Right lobe of liver (tissue), 6 donors: ENCODE data around the gene ZNF320. TPM values are rescaled to one million over a fixed set of nuclear protein-coding genes. Genes with fewer than 3 reads are reported as not detected.
"Not testable (repeated sequence)": the region's sequence is repeated elsewhere in the genome, so short reads cannot be mapped to it uniquely, and the experiment has no call there.

Experiments used
- ATAC-seq, 4 donors: fragments of 200-7000 bp; cut with Tn5 transposase; one replicate each; pipeline ENCODE4 v1.9.1; 2020; ENCODE audit warnings: mild to moderate bottlenecking in 4 of 4, moderate library complexity in 4 of 4
- DNase-seq, 3 donors: peaks; one replicate each; pipeline ENCODE4 v3.0.0-alpha.2; 2020
- H3K27ac ChIP-seq, 3 donors: fragments of 200-600 bp; one replicate each; pipeline ENCODE4 v1.8.0; 2022
- H3K27me3 ChIP-seq, 2 donors: fragments of 200-600 bp; one replicate each; pipeline ENCODE4 v1.8.0; 2022
- H3K36me3 ChIP-seq, 4 donors: fragments of 200-600 bp; sonication (generic) in 1 of 4; one replicate each; pipeline versions ENCODE4 v1.5.1 to v1.8.0; 2017 to 2022; ENCODE audit warnings: control low read depth in 1 of 4
- H3K4me1 ChIP-seq, 4 donors: fragments of 200-600 bp; sonication (generic) in 1 of 4; one replicate each; pipeline versions ENCODE4 v1.5.1 to v1.8.0; 2017 to 2022; ENCODE audit warnings: control low read depth in 1 of 4
- H3K4me3 ChIP-seq, 3 donors: fragments of 200-600 bp; one replicate each; pipeline ENCODE4 v1.8.0; 2022
- H3K9me3 ChIP-seq, 4 donors: fragments of 200-600 bp; sonication (generic) in 1 of 4; one replicate each; pipeline versions ENCODE4 v1.5.1 to v1.8.0; 2017 to 2022; ENCODE audit warnings: control low read depth in 1 of 4
- CTCF ChIP-seq, 4 donors: fragments of 200-600 bp in 3 of 4; fragments of 450-650 bp in 1 of 4; IDR thresholded peaks; one replicate each; pipeline versions ENCODE4 v1.5.1 to v1.8.0; 2016 to 2022; ENCODE audit warnings: antibody characterized with exemption in 4 of 4, mild to moderate bottlenecking in 2 of 4
- POLR2A ChIP-seq: fragments of 450-650 bp; IDR thresholded peaks from one replicate; pipeline ENCODE4 v1.6.1; 2017; ENCODE audit warnings: antibody characterized with exemption, mild to moderate bottlenecking
- WGBS: methylation state at CpG from one replicate; pipeline ENCODE4 v1.1.6; 2018; ENCODE audit warnings: low coverage, low lambda C conversion rate; ENCODE audit not compliant: insufficient coverage; ENCODE audit errors: missing lambda C conversion rate; 5-methylcytosine and 5-hydroxymethylcytosine counted together
- intact Hi-C, 2 donors: fragments of 100-400 bp; cut with DNase I; formaldehyde crosslinking; loops; one replicate each; pipeline versions ENCODE4 v1.11.2 to v1.14.1; 2022
- total RNA-seq, 6 experiments: library from RNA; depleted of rRNA in 2 of 6; stranded (reverse); fragments of >200 nt in 2 of 6; fragmentation: NEBNext Ultra II Directional in 3 of 6; extraction: Animal tissue kit (Norgen Biotek cat#: 25700) in 3 of 6; gene quantifications; one replicate each; pipeline versions ENCODE4 v1.1.0 to v1.2.4, GENCODE V29; 2016 to 2023
- donor health status: DM: no; HTN: yes; CAD: no.
- donor health status: DM: no; HTN: no; CAD: no.
- donor health status: DM: no; HTN: no; CAD: no.
- donor health status: DM: no; HTN: yes; CAD: no.
- donor health status: DM: no; HTN: yes; CAD: no.

ZNF320 gene
- total RNA-seq, 6 experiments from 2014 or later, result 0.68 to 5.0 (median 1.1) TPM; not detected in 1

- intact Hi-C loops, result no loop called here
- 96% methylated on average over 3 of the region's 4 CpGs for WGBS
Observed at GRCh38 chr19:52889931-52890330, 7.5 kb downstream of the ZNF320 start.

GRCh38 chr19:52889076-52889475 lies 8.4 kb downstream of the ZNF320 start:
- no peak overlapping the region for H3K27ac ChIP-seq
- DNase-seq (no peak), ATAC-seq (no peak)
- no peak for TF ChIP-seq POLR2A
- TF ChIP-seq CTCF (IDR thresholded peaks at IDR 0.05), result no peak
- H3K27me3 ChIP-seq, result no peaks in the 10 kb centered on the region
- no peak overlapping the region for H3K4me3 ChIP-seq
- intact Hi-C loops, result no loop called here
- H3K36me3 ChIP-seq, result peaks cover 0 to 4% (median 0%) of the 10 kb centered on the region in 4 donors
- H3K9me3 ChIP-seq, result no peaks in the 10 kb centered on the region
- no peaks in the 10 kb centered on the region for H3K4me1 ChIP-seq
- 75% methylated on average over 6 of the region's 7 CpGs for WGBS

More at GRCh38 chr19:52889931-52890330, 7.5 kb downstream of the ZNF320 start:
- TF ChIP-seq CTCF (IDR thresholded peaks at IDR 0.05), result no peak
- TF ChIP-seq POLR2A, result no peak
- Histone ChIP-seq H3K4me1 (no peaks in the 10 kb centered on the region), H3K4me3 (no peak overlapping the region), H3K27me3 (no peaks in the 10 kb centered on the region), H3K9me3 (no peaks in the 10 kb centered on the region), H3K36me3 (peaks cover 0 to 4% (median 0%) of the 10 kb centered on the region in 4 donors), H3K27ac (no peak overlapping the region)
- ATAC-seq (no peak), DNase-seq (no peak)

- ATAC-seq, result no peak
Observed at GRCh38 chr19:52880895-52881389, 16.5 kb downstream of the ZNF320 start.

GRCh38 chr19:52872996-52873395 lies 24.4 kb downstream of the ZNF320 start:
- 60% methylated on average over 6 of the region's 6 CpGs for WGBS
- H3K27me3 ChIP-seq, H3K4me3 ChIP-seq, H3K36me3 ChIP-seq, H3K27ac ChIP-seq, intact Hi-C loops, DNase-seq, H3K4me1 ChIP-seq, H3K9me3 ChIP-seq, ATAC-seq: not testable (repeated sequence)

More at GRCh38 chr19:52880895-52881389, 16.5 kb downstream of the ZNF320 start:
- intact Hi-C loops, result no loop called here
- H3K36me3 ChIP-seq, result peaks cover 0 to 19% (median 0%) of the 10 kb centered on the region in 4 donors
- H3K27me3 ChIP-seq, result no peaks in the 10 kb centered on the region
- H3K9me3 ChIP-seq, result peaks cover 0 to 26% (median 5%) of the 10 kb centered on the region in 4 donors
- no peak overlapping the region for H3K27ac ChIP-seq
- TF ChIP-seq POLR2A (no peak), CTCF (IDR thresholded peaks at IDR 0.05) (no peak)
- no peak for DNase-seq
- H3K4me1 ChIP-seq, result no peaks in the 10 kb centered on the region
- WGBS, result 86% methylated on average over 10 of the region's 11 CpGs
- H3K4me3 ChIP-seq, result no peak overlapping the region

GRCh38 chr19:52871466-52871865 lies 26.0 kb downstream of the ZNF320 start:
- Histone ChIP-seq H3K4me3 (no peak overlapping the region), H3K36me3 (no peaks in the 10 kb centered on the region), H3K4me1 (no peaks in the 10 kb centered on the region), H3K27me3 (no peaks in the 10 kb centered on the region), H3K27ac (no peak overlapping the region), H3K9me3 (no peaks in the 10 kb centered on the region)
- 92% methylated on average over 3 of the region's 3 CpGs for WGBS
- intact Hi-C loops, result no loop called here
- ATAC-seq, result no peak
- DNase-seq, result no peak
- TF ChIP-seq CTCF (IDR thresholded peaks at IDR 0.05) (no peak), POLR2A (no peak)

- H3K4me1 ChIP-seq, H3K27me3 ChIP-seq, ATAC-seq, H3K27ac ChIP-seq, DNase-seq, H3K4me3 ChIP-seq, intact Hi-C loops, H3K9me3 ChIP-seq, H3K36me3 ChIP-seq: not testable (repeated sequence)
- WGBS, result 89% methylated on average over 7 of the region's 11 CpGs
Observed at GRCh38 chr19:52868031-52868430, 29.4 kb downstream of the ZNF320 start.
